A549 (cell line): ENCODE measurements around the gene LYRM7. TPM values are rescaled to one million over a fixed set of nuclear protein-coding genes. Genes with fewer than 3 reads are reported as not detected.
A peak's percentile ranks its signal among the peaks of the same experiment; 100 is the strongest.

Source experiments
- ATAC-seq, 2 experiments: fragments of 200-7000 bp in 1 of 2; fragments of >200 bp in 1 of 2; cut with Nextera tagmentation in 1 of 2; cut with Tn5 transposase in 1 of 2; 3 replicates each; pipeline versions ENCODE4 v1.8.0 to v1.9.1; 2018 to 2020; ENCODE audit warnings: mild to moderate bottlenecking in 1 of 2, moderate library complexity in 1 of 2
- CTCF ChIA-PET: fragments of 300-600 bp; sonication (Branson Sonifier 250); formaldehyde crosslinking; extraction: SDS; loops from one replicate; lab custom pipeline; 2021; ENCODE audit warnings: antibody characterized with exemption, inconsistent platforms; lab: Yijun Ruan, JAX
- POLR2A ChIA-PET: fragments of 350-600 bp; formaldehyde crosslinking; extraction: SDS; loops from one replicate; lab custom pipeline; 2021; ENCODE audit warnings: antibody characterized with exemption, inconsistent platforms; lab: Yijun Ruan, JAX
- DNase-seq, 2 experiments: peaks; one replicate each; pipeline versions ENCODE4 v3.0.0 to v3.0.0-alpha.2; 2011 to 2016; ENCODE audit warnings: low read depth in 1 of 2, low spot score in 1 of 2
- FAIRE-seq: peaks from 2 replicates; lab custom pipeline; 2011; peaks lifted over from hg19 to GRCh38; lab: Jason Lieb, UNC
- H3K27ac ChIP-seq, 2 experiments: fragments of >200 bp; sonication (Bioruptor Twin); formaldehyde crosslinking; 3 replicates each; pipeline ENCODE4 v1.5.1; 2016 to 2017
- H3K4me1 ChIP-seq: fragments of >200 bp; sonication (Bioruptor Twin); formaldehyde crosslinking; 3 replicates; pipeline ENCODE4 v1.6.1; 2016
- H3K4me2 ChIP-seq: fragments of >200 bp; sonication (Bioruptor Twin); formaldehyde crosslinking; 3 replicates; pipeline ENCODE4 v1.6.1; 2016
- H3K4me3 ChIP-seq: fragments of >200 bp; sonication (Bioruptor Twin); formaldehyde crosslinking; 3 replicates; pipeline ENCODE4 v1.5.1; 2016
- H3K9me3 ChIP-seq: fragments of >200 bp; sonication (Bioruptor Twin); formaldehyde crosslinking; 3 replicates; pipeline ENCODE4 v1.6.1; 2016
- ATOH8 ChIP-seq: fragments of 250-450 bp; sonication (Bioruptor Pico); IDR thresholded peaks from 2 replicates; pipeline ENCODE4 v1.5.0; 2020; ENCODE audit warnings: low read depth, mild to moderate bottlenecking, moderate library complexity
- BCL3 ChIP-seq: fragments of >200 bp; sonication (Bioruptor Twin); formaldehyde crosslinking; IDR thresholded peaks from 3 replicates; pipeline ENCODE4 v1.6.1; 2016
- CEBPB ChIP-seq, 2 experiments: fragments of >200 bp in 1 of 2; sonication (Bioruptor Twin) in 1 of 2; formaldehyde crosslinking in 1 of 2; IDR thresholded peaks; 2 replicates each; pipeline ENCODE4 v1.6.1; 2012 to 2016
- CHD2 ChIP-seq: fragments of 150-350 bp; IDR thresholded peaks from 2 replicates; pipeline ENCODE4 v1.6.1; 2014; ENCODE audit warnings: low read length; ENCODE audit not compliant: partially characterized antibody
- EHMT2 ChIP-seq: fragments of 200-600 bp; sonication (generic); IDR thresholded peaks from 2 replicates; pipeline ENCODE4 v1.6.1; 2016; ENCODE audit warnings: antibody characterized with exemption, low read depth, mild to moderate bottlenecking, moderate library complexity
- EP300 ChIP-seq, 2 experiments: fragments of >200 bp; sonication (Bioruptor Twin); formaldehyde crosslinking; IDR thresholded peaks; 2 replicates in 1 of 2; 3 replicates in 1 of 2; pipeline ENCODE4 v1.6.1; 2016 to 2017
- FOSL2 ChIP-seq, 2 experiments: fragments of 450-650 bp in 1 of 2; fragments of >200 bp in 1 of 2; sonication (Bioruptor Twin) in 1 of 2; formaldehyde crosslinking; IDR thresholded peaks; 2 replicates each; pipeline versions ENCODE4 v1.5.0 to v1.6.1; 2016 to 2020; ENCODE audit warnings: mild to moderate bottlenecking in 1 of 2, moderate library complexity in 1 of 2
- GATA3 ChIP-seq: IDR thresholded peaks from 2 replicates; pipeline ENCODE4 v1.6.1; 2012; ENCODE audit warnings: borderline replicate concordance
- HES2 ChIP-seq: fragments of >200 bp; sonication (Bioruptor Twin); formaldehyde crosslinking; IDR thresholded peaks from 2 replicates; pipeline ENCODE4 v1.6.1; 2016
- JUN ChIP-seq, 2 experiments: fragments of >200 bp; sonication (Bioruptor Twin); formaldehyde crosslinking; IDR thresholded peaks; 2 replicates in 1 of 2; 3 replicates in 1 of 2; pipeline ENCODE4 v1.6.1; 2016 to 2017
- KDM5A ChIP-seq: fragments of 200-600 bp; sonication (generic); IDR thresholded peaks from 2 replicates; pipeline ENCODE4 v1.6.1; 2016; ENCODE audit warnings: antibody characterized with exemption, mild to moderate bottlenecking
- MAFK ChIP-seq: fragments of 450-650 bp; IDR thresholded peaks from 2 replicates; pipeline ENCODE4 v1.6.1; 2014; ENCODE audit not compliant: partially characterized antibody
- PHF8 ChIP-seq: fragments of 200-600 bp; sonication (generic); IDR thresholded peaks from 2 replicates; pipeline ENCODE4 v1.6.1; 2016; ENCODE audit warnings: low read depth, mild to moderate bottlenecking, antibody characterized with exemption, moderate library complexity, borderline replicate concordance
- POLR2A ChIP-seq: IDR thresholded peaks from 2 replicates; pipeline ENCODE4 v1.6.1; 2012; ENCODE audit warnings: mild to moderate bottlenecking, low read length
- RCOR1 ChIP-seq: fragments of 150-350 bp; IDR thresholded peaks from 2 replicates; pipeline ENCODE4 v1.6.1; 2014; ENCODE audit warnings: antibody characterized with exemption, low read length, low read depth
- REST ChIP-seq: fragments of 200-600 bp; sonication (generic); IDR thresholded peaks from 2 replicates; pipeline ENCODE4 v1.6.1; 2016; ENCODE audit warnings: antibody characterized with exemption, mild to moderate bottlenecking, moderate library complexity
- RFX5 ChIP-seq: fragments of 450-650 bp; IDR thresholded peaks from 2 replicates; pipeline ENCODE4 v1.7.1; 2014; ENCODE audit warnings: antibody characterized with exemption, mild to moderate bottlenecking, moderate library complexity
- TFCP2L1 ChIP-seq: fragments of 250-450 bp; sonication (Bioruptor Pico); IDR thresholded peaks from 2 replicates; pipeline ENCODE4 v1.5.0; 2021; ENCODE audit warnings: mild to moderate bottlenecking
- WGBS: methylation state at CpG from one replicate; pipeline ENCODE4 v1.1.6; 2017; ENCODE audit errors: missing lambda C conversion rate; 5-methylcytosine and 5-hydroxymethylcytosine counted together
- polyA plus RNA-seq, 4 experiments: library from polyadenylated mRNA; depleted of rRNA in 3 of 4; stranded (reverse); fragments of >200 nt; fragmentation: RNase III in 1 of 4; extraction: RNeasy Plus Mini Kit Qiagen cat#74134 plus additional on column Dnase treatment in 1 of 4; gene quantifications; 2 replicates in 3 of 4; 3 replicates in 1 of 4; pipeline ENCODE4 v1.2.3, GENCODE V29; 2011 to 2017
- TF ChIP-seq, protein P1 (sequence below): fragments of >200 bp; sonication (Bioruptor Twin); formaldehyde crosslinking; IDR thresholded peaks from 3 replicates; pipeline ENCODE4 v1.5.1; 2016

LYRM7 gene
- polyA plus RNA-seq, 2 of the 4 experiments (the other 2 are of a cell fraction): 6.2 to 11.1 TPM

DNA sequence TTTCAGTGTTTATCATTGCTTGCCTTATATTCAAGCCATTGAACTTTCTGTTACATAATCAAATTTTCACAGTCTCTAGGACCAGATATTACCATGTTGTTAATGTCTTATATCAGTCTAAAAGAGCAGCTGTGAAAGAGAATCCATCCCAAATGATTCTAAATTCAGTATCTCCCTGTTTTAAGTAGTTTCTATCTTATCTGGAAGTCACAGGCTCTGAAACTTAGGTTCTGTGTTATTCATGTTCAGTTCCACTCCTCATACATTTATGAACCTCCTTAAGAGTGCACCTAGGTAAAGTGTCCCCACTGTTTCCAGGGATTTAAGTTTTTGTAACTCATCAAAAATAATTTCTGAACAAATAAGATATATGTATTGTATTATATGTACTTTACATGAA lies 9.7 kb downstream of the LYRM7 start (continued):
- TF ChIP-seq REST: no peak
- no peak for TF ChIP-seq TFCP2L1 (CRISPR knock-in tag)
- TF ChIP-seq GATA3: no peak
- no peak for TF ChIP-seq JUN (IDR thresholded peaks at IDR 0.05)
- TF ChIP-seq POLR2A: no peak
- no peak for TF ChIP-seq PHF8
- TF ChIP-seq CHD2: no peak

- FAIRE-seq (peak; percentile 51), DNase-seq (no peak), ATAC-seq (no peak)
- H3K4me1 ChIP-seq: peaks cover 22% of the 10 kb centered on the region
- CTCF ChIA-PET: interaction anchor here (0.5 kb wide), 1 partner anchor 120 kb away, joined by 3 read pairs; no protein-coding TSS in a partner anchor
- H3K4me3 ChIP-seq: no peak overlapping the region
- H3K9me3 ChIP-seq: no peaks in the 10 kb centered on the region
- no peak for TF ChIP-seq PHF8
- TF ChIP-seq KDM5A: no peak
- TF ChIP-seq, protein P1, sequence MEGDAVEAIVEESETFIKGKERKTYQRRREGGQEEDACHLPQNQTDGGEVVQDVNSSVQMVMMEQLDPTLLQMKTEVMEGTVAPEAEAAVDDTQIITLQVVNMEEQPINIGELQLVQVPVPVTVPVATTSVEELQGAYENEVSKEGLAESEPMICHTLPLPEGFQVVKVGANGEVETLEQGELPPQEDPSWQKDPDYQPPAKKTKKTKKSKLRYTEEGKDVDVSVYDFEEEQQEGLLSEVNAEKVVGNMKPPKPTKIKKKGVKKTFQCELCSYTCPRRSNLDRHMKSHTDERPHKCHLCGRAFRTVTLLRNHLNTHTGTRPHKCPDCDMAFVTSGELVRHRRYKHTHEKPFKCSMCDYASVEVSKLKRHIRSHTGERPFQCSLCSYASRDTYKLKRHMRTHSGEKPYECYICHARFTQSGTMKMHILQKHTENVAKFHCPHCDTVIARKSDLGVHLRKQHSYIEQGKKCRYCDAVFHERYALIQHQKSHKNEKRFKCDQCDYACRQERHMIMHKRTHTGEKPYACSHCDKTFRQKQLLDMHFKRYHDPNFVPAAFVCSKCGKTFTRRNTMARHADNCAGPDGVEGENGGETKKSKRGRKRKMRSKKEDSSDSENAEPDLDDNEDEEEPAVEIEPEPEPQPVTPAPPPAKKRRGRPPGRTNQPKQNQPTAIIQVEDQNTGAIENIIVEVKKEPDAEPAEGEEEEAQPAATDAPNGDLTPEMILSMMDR: no peak
- TF ChIP-seq ATOH8 (CRISPR knock-in tag): no peak
- TF ChIP-seq EHMT2: no peak
- H3K27ac ChIP-seq: no peak overlapping the region
- H3K4me2 ChIP-seq: no peak overlapping the region
- POLR2A ChIA-PET: no interaction called here
Measured at GRCh38 chr5:131182839-131183238, 12.1 kb downstream of the LYRM7 start.

DNA sequence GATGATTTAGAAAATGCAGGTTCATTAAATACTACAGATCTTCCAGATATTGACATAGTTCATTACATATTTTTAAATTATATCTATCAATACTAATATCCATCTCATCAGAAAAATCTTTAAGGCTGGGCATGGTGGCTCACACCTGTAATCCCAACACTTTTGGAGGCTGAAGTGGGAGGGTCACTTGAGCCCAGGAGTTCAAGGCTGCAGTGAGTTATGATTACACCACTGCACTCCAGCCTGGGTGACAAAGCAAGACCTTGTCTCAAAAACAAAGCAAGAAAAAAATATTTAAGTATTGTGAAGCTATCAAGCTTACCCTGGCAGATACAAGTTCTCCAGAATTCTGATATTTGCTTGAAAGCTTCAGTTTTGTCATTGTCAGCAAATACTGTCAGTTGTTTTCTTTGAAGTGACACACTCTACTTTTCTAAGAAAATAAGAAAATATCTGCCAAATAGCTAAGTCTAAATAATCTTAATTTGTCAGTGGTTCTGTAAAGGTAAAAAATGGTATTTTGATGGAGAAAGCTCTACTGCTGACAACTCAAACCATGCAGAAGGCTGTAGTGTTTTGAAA lies 14.9 kb downstream of the LYRM7 start:
- peak overlapping the region; percentile 69 to 71; a peak in 5 of 6 replicates for H3K27ac ChIP-seq
- CTCF ChIA-PET: interaction anchor here (0.8 to 0.9 kb wide), 2 partner anchors 80 to 197 kb away, joined by 3 read pairs; no protein-coding TSS in a partner anchor
- H3K9me3 ChIP-seq: no peaks in the 10 kb centered on the region
- peak; percentile 93 for TF ChIP-seq MAFK
- no peak for TF ChIP-seq EHMT2
- TF ChIP-seq, all 56 proteins: peak for 1
- DNase-seq (no peak), FAIRE-seq (no peak), ATAC-seq (no peak)
- Histone ChIP-seq H3K4me3 (no peak overlapping the region), H3K4me1 (peaks cover 22% of the 10 kb centered on the region), H3K4me2 (peak overlapping the region; percentile 64; the same call in 2 of the 3 replicates)
- POLR2A ChIA-PET: interaction anchor here (1.5 kb wide), 1 partner anchor 79 kb away, joined by 4 read pairs; the partner anchor contains the start of gene CDC42SE2

DNA sequence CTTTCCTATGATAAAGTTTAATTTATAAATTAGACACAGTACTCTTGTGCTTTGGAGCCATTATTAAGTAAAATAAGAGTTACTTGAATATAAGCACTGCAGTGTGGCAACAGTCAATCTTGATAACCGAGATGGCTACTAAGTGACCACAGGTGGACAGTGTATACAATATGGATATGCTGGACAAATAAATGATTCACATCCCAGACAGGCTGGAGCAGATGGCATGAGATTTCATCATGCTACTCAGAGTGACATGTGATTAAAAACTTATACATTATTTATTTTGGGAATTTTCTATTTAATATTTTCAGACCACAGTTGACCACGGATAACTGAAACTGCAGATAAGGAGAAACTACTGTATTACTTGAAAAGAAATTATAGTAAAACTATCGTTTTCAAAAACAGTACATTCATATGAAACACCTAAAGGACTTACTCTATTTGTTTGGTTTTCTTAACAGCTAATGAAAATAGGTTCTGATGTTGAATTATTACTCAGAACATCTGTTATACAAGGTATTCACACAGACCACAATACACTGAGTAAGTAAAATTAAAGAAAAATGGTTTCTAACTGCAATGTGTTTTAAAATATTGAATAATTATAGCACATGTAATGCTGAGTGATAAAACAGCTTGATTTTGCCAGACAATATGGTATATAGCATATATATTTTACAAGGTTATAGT lies 16.0 kb downstream of the LYRM7 start:
- DNase-seq (peak in 1 of 2 experiments; percentile 62), FAIRE-seq (peak; percentile 67), ATAC-seq (peak; percentile 69 to 95)
- H3K4me2 ChIP-seq: peak overlapping the region; percentile 64
- WGBS: 30% methylated on average over 3 of the region's 3 CpGs
- TF ChIP-seq RFX5 (no peak), EP300 (IDR thresholded peaks at IDR 0.05) (peak; percentile 29 to 62; a peak in 2 of 5 replicates), HES2 (no peak), CEBPB (IDR thresholded peaks at IDR 0.05) (peak; percentile 24 to 29; a peak in 1 of 4 replicates), POLR2A (no peak), FOSL2 (IDR thresholded peaks at IDR 0.05) (peak; percentile 42; the same call in 1 of the 2 replicates), FOSL2 (CRISPR knock-in tag; IDR thresholded peaks at IDR 0.05) (no peak), RCOR1 (no peak), JUN (IDR thresholded peaks at IDR 0.05) (peak; percentile 27 to 36; a peak in 1 of 5 replicates), BCL3 (no peak)
- H3K9me3 ChIP-seq: no peaks in the 10 kb centered on the region
- H3K4me1 ChIP-seq: peaks cover 22% of the 10 kb centered on the region
- CTCF ChIA-PET: interaction anchor here (1.3 kb wide), 1 partner anchor 35 kb away, joined by 4 read pairs; no protein-coding TSS in a partner anchor
- peak overlapping the region; percentile 55 to 69; a peak in 5 of 6 replicates for H3K27ac ChIP-seq
- no peak overlapping the region for H3K4me3 ChIP-seq
- POLR2A ChIA-PET: interaction anchor here (1.5 kb wide), 1 partner anchor 78 kb away, joined by 4 read pairs; the partner anchor contains the start of gene CDC42SE2
